OCI-LY7 (cell line): Measurements from ENCODE around the gene SEMA3E.

Source experiments
- EZH2phosphoT487 ChIP-seq: fragments of 200-600 bp; sonication (generic); IDR thresholded peaks from 2 replicates; pipeline ENCODE4 v1.6.1; 2018; ENCODE audit warnings: low read depth, borderline replicate concordance, mild to moderate bottlenecking, mixed run types, antibody characterized with exemption, low read length, moderate library complexity, mixed read lengths
- TF ChIP-seq, protein P1 (sequence below): fragments of 200-600 bp; sonication (generic); conservative IDR thresholded peaks from 2 replicates; pipeline ENCODE4 v1.5.1; 2014; ENCODE audit warnings: mild to moderate bottlenecking, antibody characterized with exemption, low read length, moderate library complexity, mixed read lengths

DNA sequence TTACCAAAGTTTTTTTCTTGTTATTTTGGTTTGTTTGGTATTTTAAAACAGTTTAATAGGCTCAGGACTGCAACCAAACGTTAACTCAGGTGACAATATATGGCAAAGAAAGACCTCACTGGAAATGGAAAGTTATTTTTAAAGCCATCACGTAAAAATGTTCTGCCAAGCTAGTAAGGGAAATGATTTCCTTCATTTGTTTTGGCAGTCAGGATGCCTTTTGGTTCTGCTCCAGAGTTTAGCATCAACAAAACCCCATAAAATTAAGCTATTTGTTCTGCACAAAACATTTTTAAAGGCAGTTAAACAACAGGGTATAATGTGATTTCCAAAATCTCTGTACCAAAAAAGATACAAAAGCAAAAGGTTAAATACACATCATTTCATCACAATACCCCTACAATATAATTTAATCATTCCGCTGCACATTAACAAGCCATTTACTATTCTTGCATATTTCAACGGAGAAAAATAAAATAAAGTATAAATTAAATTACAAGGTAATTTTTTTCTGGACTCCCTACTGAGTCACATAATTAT is 172.4 kb downstream of the SEMA3E start:
- no peak for TF ChIP-seq EZH2phosphoT487
- TF ChIP-seq, protein P1, sequence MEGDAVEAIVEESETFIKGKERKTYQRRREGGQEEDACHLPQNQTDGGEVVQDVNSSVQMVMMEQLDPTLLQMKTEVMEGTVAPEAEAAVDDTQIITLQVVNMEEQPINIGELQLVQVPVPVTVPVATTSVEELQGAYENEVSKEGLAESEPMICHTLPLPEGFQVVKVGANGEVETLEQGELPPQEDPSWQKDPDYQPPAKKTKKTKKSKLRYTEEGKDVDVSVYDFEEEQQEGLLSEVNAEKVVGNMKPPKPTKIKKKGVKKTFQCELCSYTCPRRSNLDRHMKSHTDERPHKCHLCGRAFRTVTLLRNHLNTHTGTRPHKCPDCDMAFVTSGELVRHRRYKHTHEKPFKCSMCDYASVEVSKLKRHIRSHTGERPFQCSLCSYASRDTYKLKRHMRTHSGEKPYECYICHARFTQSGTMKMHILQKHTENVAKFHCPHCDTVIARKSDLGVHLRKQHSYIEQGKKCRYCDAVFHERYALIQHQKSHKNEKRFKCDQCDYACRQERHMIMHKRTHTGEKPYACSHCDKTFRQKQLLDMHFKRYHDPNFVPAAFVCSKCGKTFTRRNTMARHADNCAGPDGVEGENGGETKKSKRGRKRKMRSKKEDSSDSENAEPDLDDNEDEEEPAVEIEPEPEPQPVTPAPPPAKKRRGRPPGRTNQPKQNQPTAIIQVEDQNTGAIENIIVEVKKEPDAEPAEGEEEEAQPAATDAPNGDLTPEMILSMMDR, result no peak
